GM12878 (cell line): Measurements from ENCODE around the gene SLC38A3. TPM values are rescaled to one million over a fixed set of nuclear protein-coding genes. Genes with fewer than 3 reads are reported as not detected.
A peak's percentile ranks its signal among the peaks of the same experiment; 100 is the strongest.

Experiments
- ATAC-seq: fragments of 200-7000 bp; cut with Tn5 transposase; 3 replicates; pipeline ENCODE4 v1.9.1; 2020; ENCODE audit warnings: mild to moderate bottlenecking, moderate library complexity
- BruUV-seq: library from RNA; stranded (reverse); fragments of 400-500 nt; replicated peaks from 2 replicates; lab custom pipeline; 2021; lab: Mats Ljungman, UMichigan
- CTCF ChIA-PET: fragments of 300-600 bp; sonication (Branson Sonifier 250); formaldehyde crosslinking; extraction: SDS; loops from one replicate; lab custom pipeline; 2021; ENCODE audit warnings: inconsistent platforms; lab: Yijun Ruan, JAX
- POLR2A ChIA-PET: fragments of 350-600 bp; formaldehyde crosslinking; extraction: SDS; loops from one replicate; lab custom pipeline; 2021; ENCODE audit warnings: inconsistent platforms; lab: Charles Lee
- RAD21 ChIA-PET: fragments of 300-600 bp; sonication (Branson Sonifier 250); formaldehyde crosslinking; loops from one replicate; lab custom pipeline; 2023; ENCODE audit warnings: antibody characterized with exemption; ENCODE audit not compliant: unreplicated experiment; lab: Charles Lee
- SMC1A ChIA-PET: fragments of 300-600 bp; sonication (Branson Sonifier 250); formaldehyde crosslinking; loops from one replicate; lab custom pipeline; 2023; ENCODE audit not compliant: unreplicated experiment, uncharacterized antibody; lab: Charles Lee
- DNase-seq: peaks from one replicate; pipeline ENCODE4 v3.0.0-alpha.2; 2011; ENCODE audit warnings: low read depth, low spot score
- FAIRE-seq: peaks from 3 replicates; lab custom pipeline; 2011; peaks lifted over from hg19 to GRCh38; lab: Jason Lieb, UNC
- H2AFZ ChIP-seq: 2 replicates; pipeline ENCODE4 v1.6.0; 2011; ENCODE audit warnings: low read depth, low read length, control low read depth; ENCODE audit not compliant: control insufficient read depth
- H3K27ac ChIP-seq: 2 replicates; pipeline ENCODE4 v1.5.1; 2011; ENCODE audit warnings: control low read depth; ENCODE audit not compliant: control insufficient read depth, insufficient read depth
- H3K27me3 ChIP-seq, 2 experiments: replicated peaks in 1 of 2; 2 replicates each; pipeline versions ENCODE4 v1.6.0 to v1.6.1; 2011; ENCODE audit warnings: low read length in 1 of 2; ENCODE audit not compliant: control insufficient read depth in 2 of 2, insufficient read depth in 2 of 2
- H3K36me3 ChIP-seq, 2 experiments: 2 replicates each; pipeline ENCODE4 v1.5.1; 2011; ENCODE audit warnings: low read length in 1 of 2; ENCODE audit not compliant: control insufficient read depth in 2 of 2, insufficient read depth in 2 of 2
- H3K4me1 ChIP-seq: 2 replicates; pipeline ENCODE4 v1.6.1; 2011; ENCODE audit warnings: mild to moderate bottlenecking, low read length, moderate library complexity, mixed read lengths; ENCODE audit not compliant: control insufficient read depth, insufficient read depth
- H3K4me2 ChIP-seq: 2 replicates; pipeline ENCODE4 v1.6.0; 2011; ENCODE audit warnings: control low read depth; ENCODE audit not compliant: control insufficient read depth, insufficient read depth
- H3K4me3 ChIP-seq: fragments of 200-600 bp; sonication (generic); 2 replicates; pipeline ENCODE4 v1.5.1; 2016
- H3K79me2 ChIP-seq: 2 replicates; pipeline ENCODE4 v1.6.0; 2011; ENCODE audit warnings: low read length; ENCODE audit not compliant: control insufficient read depth, insufficient read depth
- H3K9ac ChIP-seq: 2 replicates; pipeline ENCODE4 v1.8.0; 2011; ENCODE audit warnings: low read length, control low read depth, mixed read lengths; ENCODE audit not compliant: control insufficient read depth, insufficient read depth
- H3K9me3 ChIP-seq: replicated peaks from 3 replicates; pipeline ENCODE4 v1.5.1; 2011; ENCODE audit warnings: mild to moderate bottlenecking, low read length; ENCODE audit not compliant: control insufficient read depth, insufficient read depth
- H4K20me1 ChIP-seq: 2 replicates; pipeline ENCODE4 v1.6.0; 2011; ENCODE audit not compliant: control insufficient read depth, insufficient read depth
- BMI1 ChIP-seq: fragments of 450-650 bp; IDR thresholded peaks from 2 replicates; pipeline ENCODE4 v1.6.1; 2016; ENCODE audit warnings: mild to moderate bottlenecking, moderate library complexity, borderline replicate concordance
- ETV6 ChIP-seq, 2 experiments: fragments of 450-650 bp in 1 of 2; IDR thresholded peaks in 1 of 2; conservative IDR thresholded peaks in 1 of 2; 2 replicates each; pipeline ENCODE4 v1.6.1; 2014; ENCODE audit warnings: antibody characterized with exemption in 1 of 2, borderline replicate concordance in 1 of 2, low read depth in 1 of 2, mild to moderate bottlenecking in 1 of 2, moderate library complexity in 1 of 2
- FOXK2 ChIP-seq: fragments of 450-650 bp; IDR thresholded peaks from 2 replicates; pipeline ENCODE4 v1.6.1; 2017; ENCODE audit warnings: mild to moderate bottlenecking, moderate library complexity
- HDAC6 ChIP-seq: fragments of 200-600 bp; sonication (generic); IDR thresholded peaks from one replicate; pipeline ENCODE4 v1.8.0; 2017; ENCODE audit warnings: antibody characterized with exemption; ENCODE audit not compliant: unreplicated experiment
- KLF5 ChIP-seq: fragments of 450-650 bp; IDR thresholded peaks from 2 replicates; pipeline ENCODE4 v1.6.1; 2014; ENCODE audit warnings: mild to moderate bottlenecking; ENCODE audit not compliant: partially characterized antibody
- RAD21 ChIP-seq: IDR thresholded peaks from 2 replicates; pipeline ENCODE4 v1.6.1; 2011; ENCODE audit warnings: mild to moderate bottlenecking, low read depth, low read length, moderate library complexity; ENCODE audit not compliant: insufficient read depth
- SMC3 ChIP-seq: IDR thresholded peaks from 2 replicates; pipeline ENCODE4 v1.6.1; 2011; ENCODE audit warnings: low read length, improper control_type of control experiment, borderline replicate concordance
- SUPT20H ChIP-seq: IDR thresholded peaks from 2 replicates; pipeline ENCODE4 v1.6.1; 2011; ENCODE audit warnings: low read depth, mild to moderate bottlenecking, low read length, moderate library complexity, borderline replicate concordance; ENCODE audit not compliant: control insufficient read depth
- TBL1XR1 ChIP-seq: IDR thresholded peaks from 2 replicates; pipeline ENCODE4 v1.6.1; 2012; ENCODE audit warnings: low read depth, low read length, improper control_type of control experiment
- WRNIP1 ChIP-seq: IDR thresholded peaks from 2 replicates; pipeline ENCODE4 v1.6.1; 2011; ENCODE audit warnings: low read depth, low read length, improper control_type of control experiment, borderline replicate concordance
- YBX1 ChIP-seq: fragments of 450-650 bp; IDR thresholded peaks from 2 replicates; pipeline ENCODE4 v1.6.1; 2016; ENCODE audit warnings: antibody characterized with exemption
- ZNF274 ChIP-seq: IDR thresholded peaks from one replicate; pipeline ENCODE4 v1.8.0; 2011; ENCODE audit not compliant: insufficient read length, insufficient read depth
- ZNF384 ChIP-seq: IDR thresholded peaks from 2 replicates; pipeline ENCODE4 v1.6.1; 2012; ENCODE audit warnings: low read depth, mild to moderate bottlenecking, low read length, improper control_type of control experiment, borderline replicate concordance
- ZNF622 ChIP-seq: fragments of 450-650 bp; IDR thresholded peaks from 2 replicates; pipeline ENCODE4 v1.6.1; 2017; ENCODE audit warnings: mild to moderate bottlenecking, inconsistent platforms
- ZSCAN29 ChIP-seq: fragments of 450-650 bp; IDR thresholded peaks from 2 replicates; pipeline ENCODE4 v1.6.1; 2017; ENCODE audit warnings: mild to moderate bottlenecking, moderate library complexity
- WGBS: methylation state at CpG from one replicate; pipeline ENCODE4 v1.1.6; 2016; ENCODE audit warnings: low lambda C conversion rate; ENCODE audit not compliant: insufficient replicate concordance, insufficient coverage; ENCODE audit errors: missing lambda C conversion rate; 5-methylcytosine and 5-hydroxymethylcytosine counted together
- in situ Hi-C: fragments of 300-500 bp; cut with MboI; formaldehyde crosslinking; loops from 9 replicates; pipeline ENCODE4 v1.14.3; 2018; ENCODE audit warnings: mixed read lengths
- intact Hi-C: fragments of 100-400 bp; cut with micrococcal nuclease; formaldehyde crosslinking; loops from one replicate; pipeline ENCODE4 v1.14.2; 2022; ENCODE audit not compliant: unreplicated experiment
- polyA plus RNA-seq, 11 experiments: library from polyadenylated mRNA; depleted of rRNA in 4 of 11; unstranded in 6 of 11; stranded (reverse) in 5 of 11; fragments of >200 nt; fragmentation: Nextera tagmentation in 4 of 11; fragmentation: Illumina TruSeq in 1 of 11; extraction: Ambion mirVana in 4 of 11; extraction: Trizol in 1 of 11; gene quantifications; 1 replicate in 1 of 11; 2 replicates in 10 of 11; pipeline versions ENCODE4 v1.2.1 to v1.2.3, GENCODE V29; 2011 to 2016; ENCODE audit warnings: inconsistent platforms in 2 of 11, missing spikeins in 2 of 11, low read depth in 1 of 11
- total RNA-seq, 4 experiments: library from RNA; depleted of rRNA in 3 of 4; stranded (reverse); fragments of >200 nt in 3 of 4; fragmentation: Illumina TruSeq in 1 of 4; extraction: Trizol in 1 of 4; gene quantifications; 2 replicates each; pipeline versions ENCODE4 v1.2.1 to v1.2.3, GENCODE V29; 2013 to 2021
- TF ChIP-seq, protein P1 (sequence below): IDR thresholded peaks from 2 replicates; pipeline ENCODE4 v1.6.1; 2011; ENCODE audit warnings: borderline replicate concordance, low read depth, mild to moderate bottlenecking, moderate library complexity, mixed read lengths, low read length; ENCODE audit not compliant: insufficient read depth; ENCODE audit errors: extremely low read length
- TF ChIP-seq, protein P2 (sequence below): fragments of 450-650 bp; formaldehyde crosslinking; IDR thresholded peaks from 2 replicates; pipeline ENCODE4 v1.5.0; 2022; ENCODE audit warnings: mild to moderate bottlenecking, missing genetic modification characterization
- TF ChIP-seq, protein P3 (sequence below): fragments of 450-650 bp; conservative IDR thresholded peaks from 2 replicates; pipeline ENCODE4 v1.6.1; 2017; ENCODE audit warnings: mild to moderate bottlenecking, moderate library complexity

SLC38A3 gene
- total and polyA plus RNA-seq, 10 of the 15 experiments (the other 5 are each of a cell fraction or from before 2014, with no cell fraction given): 0.14 TPM; not detected in 9

DNA sequence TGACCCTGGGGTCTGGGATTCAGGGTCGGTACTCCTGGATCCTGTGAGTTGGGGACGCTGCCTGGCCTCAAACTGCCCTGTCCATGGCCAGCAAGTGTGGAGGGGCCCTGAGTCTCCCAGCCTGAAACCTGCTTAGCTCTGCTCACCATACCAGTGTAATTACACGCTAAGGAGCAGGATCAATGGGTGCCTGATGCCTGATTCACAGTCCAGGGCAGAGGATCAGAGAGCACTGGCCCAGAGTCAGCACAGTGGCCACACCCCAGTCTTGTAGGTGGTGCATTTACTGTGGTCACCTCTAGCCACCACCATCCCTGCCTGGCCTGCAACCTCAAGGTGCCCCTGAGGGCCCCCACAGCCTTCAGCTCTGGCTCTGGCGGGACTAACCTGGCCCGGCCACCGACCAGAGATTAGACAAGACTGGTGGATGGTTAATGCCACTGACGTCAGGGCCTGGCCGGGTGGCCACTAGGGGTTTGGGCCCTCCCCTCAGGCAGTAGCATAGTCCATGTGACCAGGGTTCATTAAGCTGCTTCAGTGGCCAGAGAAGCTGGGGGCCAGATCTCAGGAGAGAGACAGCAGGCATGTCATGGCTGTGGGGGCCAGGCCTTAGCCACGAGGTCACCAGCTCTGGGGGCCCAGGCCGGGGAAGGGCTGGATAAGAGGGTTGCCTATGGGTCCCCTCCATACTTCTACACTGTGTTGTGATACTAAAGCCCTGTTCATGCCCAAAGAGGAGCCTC is 3.3 kb upstream of the SLC38A3 start:
- H3K4me1 ChIP-seq: no peaks in the 10 kb centered on the region
- no peaks in the 10 kb centered on the region for H3K36me3 ChIP-seq
- CTCF ChIA-PET: no interaction called here
- H4K20me1 ChIP-seq: no peaks in the 10 kb centered on the region
- FAIRE-seq: no peak
- no peaks in the 10 kb centered on the region for H3K9me3 ChIP-seq
- no peak overlapping the region for H3K4me2 ChIP-seq
- H3K27me3 ChIP-seq: peaks cover 18 to 22% of the 10 kb centered on the region in 2 experiments
- no peak overlapping the region for H3K27ac ChIP-seq
- WGBS: 7% methylated on average over 10 of the region's 10 CpGs
- no peak overlapping the region for H2AFZ ChIP-seq
- H3K9ac ChIP-seq: no peak overlapping the region
- in situ Hi-C loops (no loop called here), intact Hi-C loops (no loop called here)
- POLR2A ChIA-PET: interaction anchor here (1.1 kb wide), 1 partner anchor 9 kb away, joined by 3 read pairs; no protein-coding TSS in a partner anchor
- no peaks in the 10 kb centered on the region for H3K79me2 ChIP-seq
- DNase-seq: no peak
- no TSS peak for BruUV-seq
- H3K4me3 ChIP-seq: no peak overlapping the region
- SMC1A ChIA-PET: interaction anchor here (1.3 kb wide), 1 partner anchor 24 kb away, joined by 4 read pairs; no protein-coding TSS in a partner anchor
- RAD21 ChIA-PET: no interaction called here
- peak; percentile 40 for ATAC-seq
- TF ChIP-seq TBL1XR1 (no peak), ZSCAN29 (no peak), BMI1 (no peak), WRNIP1 (no peak), KLF5 (no peak), ZNF622 (no peak), HDAC6 (no peak), ZNF274 (no peak), FOXK2 (no peak), ETV6 (conservative IDR thresholded peaks at IDR 0.05 in 1 of 2, IDR thresholded peaks at IDR 0.05 in 1 of 2; ENCODE audit: borderline replicate concordance in 1 of 2, low read depth in 1 of 2) (no peak), YBX1 (no peak), SMC3 (no peak), ZNF384 (no peak), RAD21 (no peak), SUPT20H (no peak)
- TF ChIP-seq, protein P1, sequence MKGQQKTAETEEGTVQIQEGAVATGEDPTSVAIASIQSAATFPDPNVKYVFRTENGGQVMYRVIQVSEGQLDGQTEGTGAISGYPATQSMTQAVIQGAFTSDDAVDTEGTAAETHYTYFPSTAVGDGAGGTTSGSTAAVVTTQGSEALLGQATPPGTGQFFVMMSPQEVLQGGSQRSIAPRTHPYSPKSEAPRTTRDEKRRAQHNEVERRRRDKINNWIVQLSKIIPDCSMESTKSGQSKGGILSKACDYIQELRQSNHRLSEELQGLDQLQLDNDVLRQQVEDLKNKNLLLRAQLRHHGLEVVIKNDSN: no peak
- TF ChIP-seq, protein P2, sequence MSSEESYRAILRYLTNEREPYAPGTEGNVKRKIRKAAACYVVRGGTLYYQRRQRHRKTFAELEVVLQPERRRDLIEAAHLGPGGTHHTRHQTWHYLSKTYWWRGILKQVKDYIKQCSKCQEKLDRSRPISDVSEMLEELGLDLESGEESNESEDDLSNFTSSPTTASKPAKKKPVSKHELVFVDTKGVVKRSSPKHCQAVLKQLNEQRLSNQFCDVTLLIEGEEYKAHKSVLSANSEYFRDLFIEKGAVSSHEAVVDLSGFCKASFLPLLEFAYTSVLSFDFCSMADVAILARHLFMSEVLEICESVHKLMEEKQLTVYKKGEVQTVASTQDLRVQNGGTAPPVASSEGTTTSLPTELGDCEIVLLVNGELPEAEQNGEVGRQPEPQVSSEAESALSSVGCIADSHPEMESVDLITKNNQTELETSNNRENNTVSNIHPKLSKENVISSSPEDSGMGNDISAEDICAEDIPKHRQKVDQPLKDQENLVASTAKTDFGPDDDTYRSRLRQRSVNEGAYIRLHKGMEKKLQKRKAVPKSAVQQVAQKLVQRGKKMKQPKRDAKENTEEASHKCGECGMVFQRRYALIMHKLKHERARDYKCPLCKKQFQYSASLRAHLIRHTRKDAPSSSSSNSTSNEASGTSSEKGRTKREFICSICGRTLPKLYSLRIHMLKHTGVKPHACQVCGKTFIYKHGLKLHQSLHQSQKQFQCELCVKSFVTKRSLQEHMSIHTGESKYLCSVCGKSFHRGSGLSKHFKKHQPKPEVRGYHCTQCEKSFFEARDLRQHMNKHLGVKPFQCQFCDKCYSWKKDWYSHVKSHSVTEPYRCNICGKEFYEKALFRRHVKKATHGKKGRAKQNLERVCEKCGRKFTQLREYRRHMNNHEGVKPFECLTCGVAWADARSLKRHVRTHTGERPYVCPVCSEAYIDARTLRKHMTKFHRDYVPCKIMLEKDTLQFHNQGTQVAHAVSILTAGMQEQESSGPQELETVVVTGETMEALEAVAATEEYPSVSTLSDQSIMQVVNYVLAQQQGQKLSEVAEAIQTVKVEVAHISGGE: no peak
- TF ChIP-seq, protein P3, sequence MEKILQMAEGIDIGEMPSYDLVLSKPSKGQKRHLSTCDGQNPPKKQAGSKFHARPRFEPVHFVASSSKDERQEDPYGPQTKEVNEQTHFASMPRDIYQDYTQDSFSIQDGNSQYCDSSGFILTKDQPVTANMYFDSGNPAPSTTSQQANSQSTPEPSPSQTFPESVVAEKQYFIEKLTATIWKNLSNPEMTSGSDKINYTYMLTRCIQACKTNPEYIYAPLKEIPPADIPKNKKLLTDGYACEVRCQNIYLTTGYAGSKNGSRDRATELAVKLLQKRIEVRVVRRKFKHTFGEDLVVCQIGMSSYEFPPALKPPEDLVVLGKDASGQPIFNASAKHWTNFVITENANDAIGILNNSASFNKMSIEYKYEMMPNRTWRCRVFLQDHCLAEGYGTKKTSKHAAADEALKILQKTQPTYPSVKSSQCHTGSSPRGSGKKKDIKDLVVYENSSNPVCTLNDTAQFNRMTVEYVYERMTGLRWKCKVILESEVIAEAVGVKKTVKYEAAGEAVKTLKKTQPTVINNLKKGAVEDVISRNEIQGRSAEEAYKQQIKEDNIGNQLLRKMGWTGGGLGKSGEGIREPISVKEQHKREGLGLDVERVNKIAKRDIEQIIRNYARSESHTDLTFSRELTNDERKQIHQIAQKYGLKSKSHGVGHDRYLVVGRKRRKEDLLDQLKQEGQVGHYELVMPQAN: no peak
